H1 (cell line): ENCODE measurements around the gene PRR5L. TPM values are rescaled to one million over a fixed set of nuclear protein-coding genes. Genes with fewer than 3 reads are reported as not detected.

Source experiments
- CBX5 ChIP-seq: fragments of 300-800, 300-1000 bp; sonication (generic); IDR thresholded peaks from 2 replicates; pipeline ENCODE4 v1.7.1; 2016; ENCODE audit warnings: antibody characterized with exemption, low read length, low read depth
- CHD7 ChIP-seq: fragments of 300-600 bp; sonication (generic); IDR thresholded peaks from 2 replicates; pipeline ENCODE4 v1.7.1; 2012; ENCODE audit warnings: low read length, moderate library complexity, mild to moderate bottlenecking, inconsistent platforms; ENCODE audit not compliant: insufficient replicate concordance
- CTBP2 ChIP-seq: IDR thresholded peaks from 2 replicates; pipeline ENCODE4 v1.7.0; 2011; ENCODE audit warnings: borderline replicate concordance, mild to moderate bottlenecking, moderate library complexity, mixed read lengths, low read length; ENCODE audit not compliant: insufficient read depth, insufficient read length
- E2F6 ChIP-seq: IDR thresholded peaks from 2 replicates; pipeline ENCODE4 v1.6.1; 2012; ENCODE audit warnings: inconsistent platforms
- EZH2 ChIP-seq: fragments of 200-600 bp; sonication (generic); IDR thresholded peaks from 2 replicates; pipeline ENCODE4 v1.7.1; 2012; ENCODE audit warnings: low read depth, mild to moderate bottlenecking, moderate library complexity, low read length, inconsistent platforms; ENCODE audit not compliant: severe bottlenecking
- POU5F1 ChIP-seq: IDR thresholded peaks from 2 replicates; pipeline ENCODE4 v1.6.1; 2011; ENCODE audit warnings: low read depth, mild to moderate bottlenecking, low read length, moderate library complexity
- SAP30 ChIP-seq: fragments of 300-600 bp; sonication (generic); IDR thresholded peaks from 2 replicates; pipeline ENCODE4 v1.7.1; 2012; ENCODE audit warnings: low read length, moderate library complexity, mild to moderate bottlenecking, inconsistent platforms; ENCODE audit not compliant: insufficient read depth, insufficient replicate concordance
- SRF ChIP-seq: IDR thresholded peaks from 2 replicates; pipeline ENCODE4 v1.6.1; 2011; ENCODE audit warnings: mild to moderate bottlenecking, low read depth, low read length, moderate library complexity
- TBP ChIP-seq: IDR thresholded peaks from 2 replicates; pipeline ENCODE4 v1.6.1; 2011; ENCODE audit warnings: low read depth, low read length, improper control_type of control experiment
- polyA plus RNA-seq, 7 experiments: library from polyadenylated mRNA; depleted of rRNA in 3 of 7; stranded (reverse) in 5 of 7; unstranded in 2 of 7; fragments of >200 nt in 5 of 7; fragments of 200-250 nt in 2 of 7; gene quantifications; 1 replicate in 5 of 7; 2 replicates in 1 of 7; 4 replicates in 1 of 7; pipeline versions ENCODE4 v1.2.1 to v1.2.3, GENCODE V29; 2011 to 2013; ENCODE audit warnings: missing spikeins in 2 of 7, mixed read lengths in 2 of 7
- total RNA-seq: library from RNA; stranded (reverse); fragmentation: NEBNext Ultra II Directional; extraction: Animal tissue kit (Norgen Biotek cat#: 25700); gene quantifications from 2 replicates; pipeline ENCODE4 v1.2.1, GENCODE V29; 2021

PRR5L gene
- total and polyA plus RNA-seq, 2 of the 8 experiments (the other 6 are each of a cell fraction or from before 2014, with no cell fraction given): 6.6 to 10.1 TPM

GRCh38 chr11:36399745-36400144, 103.7 kb downstream of the PRR5L start (continued):
- TF ChIP-seq CHD7 (no peak), TBP (no peak), SRF (no peak), EZH2 (no peak), CBX5 (no peak), POU5F1 (no peak), CTBP2 (no peak), SAP30 (no peak), E2F6 (no peak)
